ENCODE results near the gene HYAL3.
"Not testable (repeated sequence)": the region's sequence is repeated elsewhere in the genome, so short reads cannot be mapped to it uniquely, and the experiment has no call there.

DNA sequence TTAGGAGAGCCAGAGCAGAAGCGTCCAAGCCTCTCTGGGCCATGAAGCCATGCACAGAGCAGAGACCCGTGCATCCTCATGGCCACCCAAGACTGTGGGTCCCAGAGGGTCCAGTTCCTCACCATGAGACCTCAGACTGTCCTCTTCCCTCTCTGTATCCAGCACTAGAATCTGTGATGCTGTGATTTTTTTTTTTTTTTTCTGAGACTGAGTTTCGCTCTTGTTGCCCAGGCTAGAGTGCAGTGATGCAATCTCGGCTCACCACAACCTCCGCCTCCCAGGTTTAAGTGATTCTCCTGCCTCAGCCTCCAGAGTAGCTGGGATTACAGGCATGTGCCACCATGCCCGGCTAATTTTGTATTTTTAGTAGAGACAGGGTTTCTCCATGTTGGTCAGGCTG lies 54.4 kb downstream of the HYAL3 start:
- TF ChIP-seq TCF7 (IDR thresholded peaks at IDR 0.05; ENCODE audit: borderline replicate concordance); IRF4 (IDR thresholded peaks at IDR 0.05; ENCODE audit: low read depth, low read length): not testable (repeated sequence)
- TF ChIP-seq, protein P1, sequence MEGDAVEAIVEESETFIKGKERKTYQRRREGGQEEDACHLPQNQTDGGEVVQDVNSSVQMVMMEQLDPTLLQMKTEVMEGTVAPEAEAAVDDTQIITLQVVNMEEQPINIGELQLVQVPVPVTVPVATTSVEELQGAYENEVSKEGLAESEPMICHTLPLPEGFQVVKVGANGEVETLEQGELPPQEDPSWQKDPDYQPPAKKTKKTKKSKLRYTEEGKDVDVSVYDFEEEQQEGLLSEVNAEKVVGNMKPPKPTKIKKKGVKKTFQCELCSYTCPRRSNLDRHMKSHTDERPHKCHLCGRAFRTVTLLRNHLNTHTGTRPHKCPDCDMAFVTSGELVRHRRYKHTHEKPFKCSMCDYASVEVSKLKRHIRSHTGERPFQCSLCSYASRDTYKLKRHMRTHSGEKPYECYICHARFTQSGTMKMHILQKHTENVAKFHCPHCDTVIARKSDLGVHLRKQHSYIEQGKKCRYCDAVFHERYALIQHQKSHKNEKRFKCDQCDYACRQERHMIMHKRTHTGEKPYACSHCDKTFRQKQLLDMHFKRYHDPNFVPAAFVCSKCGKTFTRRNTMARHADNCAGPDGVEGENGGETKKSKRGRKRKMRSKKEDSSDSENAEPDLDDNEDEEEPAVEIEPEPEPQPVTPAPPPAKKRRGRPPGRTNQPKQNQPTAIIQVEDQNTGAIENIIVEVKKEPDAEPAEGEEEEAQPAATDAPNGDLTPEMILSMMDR (IDR thresholded peaks at IDR 0.05 in 2 of 3, conservative IDR thresholded peaks at IDR 0.05 in 1 of 3; ENCODE audit: control insufficient read depth in 2 of 3, extremely low read depth in 1 of 3, insufficient read depth in 1 of 3, low read depth in 3 of 3, low read length in 3 of 3), result not testable (repeated sequence)

Data from GM12878 (cell line).